ENCODE data around the gene PM20D1.
"Not testable (repeated sequence)": the region's sequence is repeated elsewhere in the genome, so short reads cannot be mapped to it uniquely, and the experiment has no call there.

Gene PM20D1

DNA sequence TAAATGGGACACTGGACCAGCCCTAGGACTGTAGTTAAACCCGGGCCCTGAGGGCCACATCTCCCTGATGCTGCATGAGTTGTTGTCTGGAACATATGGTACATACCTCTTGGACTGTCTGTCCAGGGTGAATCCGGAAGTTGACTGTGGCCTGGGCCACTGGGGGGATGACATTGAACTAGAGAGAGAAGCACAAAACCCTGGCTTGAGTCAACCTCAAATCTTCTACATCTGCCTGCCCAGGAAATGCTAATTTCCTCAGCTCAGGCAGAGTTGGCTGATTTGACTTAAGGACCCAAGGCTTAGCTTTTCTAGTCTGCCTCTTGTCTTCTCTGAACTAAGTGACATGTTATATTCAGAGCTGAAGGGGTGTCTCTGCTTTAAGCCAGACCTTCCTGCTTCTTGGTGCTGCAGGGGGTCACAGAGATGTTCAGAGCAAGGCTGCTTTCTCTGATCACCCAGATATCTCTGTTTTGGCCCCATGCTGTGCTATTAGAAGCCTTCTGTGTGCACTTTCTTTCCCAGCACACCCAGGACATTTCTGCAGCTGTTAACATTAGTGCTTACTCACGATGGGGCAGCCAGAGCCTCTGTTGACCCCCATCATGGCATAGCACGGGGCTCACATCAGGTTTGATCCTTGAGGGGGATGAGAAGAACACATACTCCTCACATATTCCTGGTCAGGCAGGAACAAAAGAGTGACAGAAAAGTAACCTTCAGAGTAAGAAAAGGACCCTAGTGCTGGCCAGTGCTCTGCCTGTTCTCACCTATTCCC lies 9.6 kb downstream of the PM20D1 start:
- FAIRE-seq (no peak), DNase-seq (ENCODE audit: insufficient read length, low spot score) (no peak)
- TF ChIP-seq SPI1 (IDR thresholded peaks at IDR 0.05; ENCODE audit: low read depth, low read length) (no peak), POLR2AphosphoS5 (IDR thresholded peaks at IDR 0.05; ENCODE audit: low read depth, low read length) (no peak), PAX5 (IDR thresholded peaks at IDR 0.05; ENCODE audit: insufficient read depth, low read length, severe bottlenecking) (no peak), POLR2A (IDR thresholded peaks at IDR 0.05; ENCODE audit: low read depth, low read length) (no peak), TAF1 (IDR thresholded peaks at IDR 0.05; ENCODE audit: low read depth, low read length) (no peak), POU2F2 (IDR thresholded peaks at IDR 0.05; ENCODE audit: low read depth, low read length) (no peak)

DNA sequence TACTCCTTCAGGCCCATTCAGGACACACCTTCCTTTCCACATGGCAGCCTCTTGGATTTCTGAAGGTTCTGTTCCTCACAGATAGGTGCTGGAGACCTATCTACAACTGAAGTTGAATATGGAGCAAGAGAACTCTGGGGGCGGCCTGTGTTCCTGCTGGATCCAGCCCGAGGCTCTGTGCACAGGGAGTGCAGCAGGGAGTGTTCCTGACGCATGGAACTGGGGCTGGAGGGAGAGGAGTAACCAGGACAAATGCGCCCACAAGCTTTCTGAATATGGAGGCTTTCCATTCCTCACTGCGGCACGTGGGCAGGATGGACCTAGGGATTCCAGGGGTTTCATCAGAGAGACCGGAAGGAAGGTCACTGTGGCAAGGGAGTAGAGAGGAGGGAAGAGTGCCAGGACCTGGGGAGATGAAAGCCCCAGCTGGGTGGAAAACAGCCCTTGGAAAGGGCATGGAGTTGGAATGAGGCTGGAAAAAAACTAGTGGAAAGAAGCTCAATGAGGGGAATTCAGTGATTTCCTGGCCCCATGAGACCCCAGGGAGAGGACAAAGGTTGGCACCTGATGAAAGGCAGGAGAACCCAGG lies 12.5 kb downstream of the PM20D1 start:
- no peak for TF ChIP-seq POLR2A (IDR thresholded peaks at IDR 0.05; ENCODE audit: low read depth, low read length)
- no peak for TF ChIP-seq SPI1 (IDR thresholded peaks at IDR 0.05; ENCODE audit: low read depth, low read length)
- DNase-seq (ENCODE audit: insufficient read length, low spot score) (no peak), FAIRE-seq (no peak)

DNA sequence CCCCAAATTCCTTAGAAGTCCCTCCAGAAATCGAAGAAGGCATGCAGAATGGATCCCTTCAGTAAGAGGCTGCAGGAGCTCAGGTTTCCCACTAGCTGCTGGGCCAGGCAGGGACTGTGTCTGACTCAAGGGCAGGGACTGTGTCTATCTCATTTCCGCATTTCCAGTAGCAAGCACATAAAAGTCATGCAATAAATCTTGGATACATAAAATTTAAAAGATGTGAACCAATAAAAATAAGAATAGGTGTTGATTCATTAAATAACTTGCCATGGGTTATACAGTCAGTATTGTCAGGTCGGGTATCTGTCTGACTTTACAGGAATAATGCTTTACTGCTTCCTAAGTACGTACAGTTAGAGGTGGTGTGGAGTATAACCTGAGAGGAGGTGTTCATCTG lies 15.2 kb downstream of the PM20D1 start:
- FAIRE-seq, result no peak
- TF ChIP-seq POLR2AphosphoS5 (IDR thresholded peaks at IDR 0.05; ENCODE audit: low read depth, low read length) (no peak), POU2F2 (IDR thresholded peaks at IDR 0.05; ENCODE audit: low read depth, low read length) (no peak), PAX5 (IDR thresholded peaks at IDR 0.05; ENCODE audit: insufficient read depth, low read length, severe bottlenecking) (no peak), TAF1 (IDR thresholded peaks at IDR 0.05; ENCODE audit: low read depth, low read length) (no peak), POLR2A (IDR thresholded peaks at IDR 0.05; ENCODE audit: low read depth, low read length) (no peak), SPI1 (IDR thresholded peaks at IDR 0.05; ENCODE audit: low read depth, low read length) (no peak)
- DNase-seq (ENCODE audit: insufficient read length, low spot score), result no peak

DNA sequence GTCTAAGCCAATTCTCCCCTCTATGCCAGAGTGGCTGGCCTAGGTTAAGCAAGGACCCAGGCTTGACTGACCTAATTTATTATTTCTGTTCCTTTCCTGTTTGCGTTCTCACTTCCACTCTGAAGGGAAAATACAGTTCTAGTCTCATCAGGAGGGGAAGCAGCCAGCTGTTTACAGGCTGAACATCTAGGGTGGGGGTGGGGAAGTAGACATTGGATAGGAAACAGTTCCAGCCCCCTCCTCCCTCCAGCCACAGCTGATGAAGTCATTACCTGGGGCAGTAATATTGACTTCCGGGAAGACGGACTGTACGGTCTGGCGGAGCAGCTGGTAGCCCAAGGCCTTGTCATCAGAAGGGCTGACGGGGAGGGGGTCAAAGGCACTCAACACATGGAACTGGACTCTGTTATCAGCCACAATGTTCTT lies 17.6 kb downstream of the PM20D1 start:
- no peak for FAIRE-seq
- TF ChIP-seq POU2F2 (IDR thresholded peaks at IDR 0.05; ENCODE audit: low read depth, low read length) (no peak), TAF1 (IDR thresholded peaks at IDR 0.05; ENCODE audit: low read depth, low read length) (no peak), POLR2A (IDR thresholded peaks at IDR 0.05; ENCODE audit: low read depth, low read length) (no peak), POLR2AphosphoS5 (IDR thresholded peaks at IDR 0.05; ENCODE audit: low read depth, low read length) (no peak), PAX5 (IDR thresholded peaks at IDR 0.05; ENCODE audit: insufficient read depth, low read length, severe bottlenecking) (no peak), SPI1 (IDR thresholded peaks at IDR 0.05; ENCODE audit: low read depth, low read length) (no peak)

DNA sequence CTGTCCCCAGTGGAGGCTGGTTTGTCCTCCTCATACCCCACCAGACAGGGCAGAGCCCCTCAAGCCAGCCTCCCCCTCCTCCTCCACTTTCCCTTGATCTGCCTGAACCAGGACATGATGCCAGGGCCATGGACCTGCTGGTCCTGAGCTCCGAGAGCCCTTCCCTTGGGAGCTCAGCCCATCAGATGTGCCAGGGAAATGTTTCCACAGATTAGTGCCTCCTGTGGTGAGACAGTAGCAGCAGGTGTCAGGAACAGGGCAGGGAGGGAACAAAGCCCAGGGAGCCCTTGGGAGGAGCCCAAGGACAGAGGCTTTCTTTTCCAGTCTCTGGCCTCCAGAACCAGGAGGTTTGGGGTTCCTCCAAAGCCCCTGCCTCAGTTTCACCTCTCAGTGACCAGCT lies 22.3 kb downstream of the PM20D1 start:
- TF ChIP-seq POLR2AphosphoS5 (IDR thresholded peaks at IDR 0.05; ENCODE audit: low read depth, low read length) (no peak), POLR2A (IDR thresholded peaks at IDR 0.05; ENCODE audit: low read depth, low read length) (no peak)
- FAIRE-seq, result no peak
- no peak for DNase-seq (ENCODE audit: insufficient read length, low spot score)

More for the DNA sequence above, 17.6 kb downstream of the PM20D1 start:
- no peak for DNase-seq (ENCODE audit: insufficient read length, low spot score)

DNA sequence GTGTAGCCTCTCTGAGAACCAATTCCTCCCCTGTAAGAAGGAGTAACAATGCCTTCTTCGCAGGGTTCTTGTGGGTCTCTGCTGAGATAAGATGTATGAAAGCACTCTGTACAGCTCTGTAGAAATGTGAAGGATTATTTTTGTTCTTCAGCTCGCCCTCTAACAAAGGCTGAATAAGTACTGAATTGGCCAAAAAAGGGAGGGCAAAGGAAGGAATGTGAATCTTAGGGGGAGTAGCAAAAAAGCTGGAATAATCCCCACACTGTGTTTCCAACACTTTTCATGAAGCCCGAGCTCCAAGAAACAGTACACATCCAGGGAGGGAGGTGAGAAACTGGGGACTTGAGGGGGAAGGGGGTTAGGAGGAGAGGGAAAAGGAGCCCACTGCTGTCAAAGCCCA lies 22.9 kb downstream of the PM20D1 start:
- FAIRE-seq, result no peak
- no peak for DNase-seq (ENCODE audit: insufficient read length, low spot score)

DNA sequence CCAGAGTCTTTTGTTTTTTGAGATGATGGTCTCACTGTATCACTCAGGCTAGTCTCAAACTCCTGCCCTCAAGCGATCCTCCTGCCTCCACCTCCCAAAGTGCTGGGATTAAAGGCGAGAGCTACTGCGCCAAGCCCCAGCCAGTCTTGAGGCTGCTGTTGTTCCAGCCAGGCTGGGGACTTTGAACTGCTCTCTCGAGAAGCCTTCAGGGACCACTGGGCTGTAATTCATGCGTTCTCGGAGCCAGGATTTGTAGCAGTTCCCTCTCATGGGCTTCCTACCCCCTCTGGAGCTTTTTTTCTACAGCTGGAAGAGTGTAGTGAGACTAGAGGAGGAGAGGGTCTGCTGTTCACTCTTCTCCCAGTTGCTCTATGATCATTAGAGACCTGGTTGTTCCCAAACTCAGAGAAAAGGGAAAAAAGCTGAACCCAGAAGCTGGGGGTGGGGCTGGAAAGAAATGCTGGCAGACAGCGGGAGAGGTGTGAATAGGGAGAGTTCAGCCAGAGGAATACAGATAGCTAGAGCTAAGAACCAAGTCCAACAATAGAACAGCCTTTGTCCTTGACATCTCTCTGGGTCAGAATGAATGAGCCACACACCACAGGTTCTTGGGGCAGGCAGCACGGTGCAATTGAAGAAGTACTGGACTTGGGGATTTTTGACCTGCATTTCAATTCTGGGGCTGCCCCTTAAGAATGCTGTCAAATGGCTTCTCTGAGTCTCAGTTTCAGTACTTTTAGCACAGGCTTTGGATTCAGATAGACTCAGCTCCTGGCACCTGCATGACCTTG lies 23.7 kb downstream of the PM20D1 start:
- FAIRE-seq (no peak), DNase-seq (ENCODE audit: insufficient read length, low spot score) (no peak)
- TF ChIP-seq POLR2A (IDR thresholded peaks at IDR 0.05; ENCODE audit: low read depth, low read length) (no peak), SPI1 (IDR thresholded peaks at IDR 0.05; ENCODE audit: low read depth, low read length) (no peak), TAF1 (IDR thresholded peaks at IDR 0.05; ENCODE audit: low read depth, low read length) (no peak), POU2F2 (IDR thresholded peaks at IDR 0.05; ENCODE audit: low read depth, low read length) (no peak), PAX5 (IDR thresholded peaks at IDR 0.05; ENCODE audit: insufficient read depth, low read length, severe bottlenecking) (no peak), POLR2AphosphoS5 (IDR thresholded peaks at IDR 0.05; ENCODE audit: low read depth, low read length) (no peak)

More for the DNA sequence above, 22.9 kb downstream of the PM20D1 start:
- no peak for TF ChIP-seq PAX5 (IDR thresholded peaks at IDR 0.05; ENCODE audit: insufficient read depth, low read length, severe bottlenecking)
- no peak for TF ChIP-seq POLR2A (IDR thresholded peaks at IDR 0.05; ENCODE audit: low read depth, low read length)
- TF ChIP-seq SPI1 (IDR thresholded peaks at IDR 0.05; ENCODE audit: low read depth, low read length), result no peak
- TF ChIP-seq POLR2AphosphoS5 (IDR thresholded peaks at IDR 0.05; ENCODE audit: low read depth, low read length), result no peak
- TF ChIP-seq TAF1 (IDR thresholded peaks at IDR 0.05; ENCODE audit: low read depth, low read length), result no peak
- no peak for TF ChIP-seq POU2F2 (IDR thresholded peaks at IDR 0.05; ENCODE audit: low read depth, low read length)

DNA sequence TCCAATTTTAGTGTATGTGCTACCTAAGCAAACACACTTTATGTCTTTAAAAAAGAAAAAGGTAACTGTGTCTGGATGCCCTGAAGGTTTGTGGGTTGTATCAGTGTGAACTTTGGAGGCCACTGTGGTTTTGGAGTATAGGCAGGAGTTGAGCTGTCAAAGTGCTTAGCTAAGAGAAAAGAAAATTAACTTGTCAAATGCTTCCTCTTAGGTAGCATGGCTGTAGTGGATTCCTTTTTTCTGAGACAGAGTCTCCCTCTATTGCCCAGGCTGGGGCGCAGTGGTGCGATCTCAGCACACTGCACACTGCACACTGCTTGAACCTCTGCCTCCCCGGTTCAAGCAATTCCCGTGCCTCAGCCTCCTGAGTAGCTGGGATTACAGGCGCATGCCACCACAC lies 25.8 kb downstream of the PM20D1 start:
- TF ChIP-seq POLR2A (IDR thresholded peaks at IDR 0.05; ENCODE audit: low read depth, low read length) (no peak), SPI1 (IDR thresholded peaks at IDR 0.05; ENCODE audit: low read depth, low read length) (no peak), POLR2AphosphoS5 (IDR thresholded peaks at IDR 0.05; ENCODE audit: low read depth, low read length) (no peak), TAF1 (IDR thresholded peaks at IDR 0.05; ENCODE audit: low read depth, low read length) (no peak)
- FAIRE-seq, result no peak
- DNase-seq (ENCODE audit: insufficient read length, low spot score), result no peak

DNA sequence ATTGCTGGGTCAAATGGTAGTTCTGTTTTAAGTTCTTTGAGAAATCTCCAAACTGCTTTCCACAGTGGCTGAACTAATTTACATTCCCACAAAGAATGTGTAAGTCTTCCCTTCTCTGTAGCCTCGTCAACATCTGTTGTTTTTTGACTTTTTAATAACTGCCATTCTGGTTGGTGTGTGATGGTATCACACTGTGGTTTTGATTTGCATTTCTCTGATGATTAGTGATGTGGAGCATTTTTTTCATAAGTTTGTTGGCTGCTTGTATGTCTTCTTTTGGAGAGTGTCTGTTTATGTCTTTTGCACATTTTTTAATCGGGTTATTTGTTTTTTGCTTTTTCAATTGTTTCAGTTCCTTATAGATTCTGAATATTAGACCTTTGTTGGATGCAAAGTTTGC lies 26.7 kb downstream of the PM20D1 start:
- not testable (repeated sequence) for FAIRE-seq; DNase-seq (ENCODE audit: insufficient read length, low spot score)

DNA sequence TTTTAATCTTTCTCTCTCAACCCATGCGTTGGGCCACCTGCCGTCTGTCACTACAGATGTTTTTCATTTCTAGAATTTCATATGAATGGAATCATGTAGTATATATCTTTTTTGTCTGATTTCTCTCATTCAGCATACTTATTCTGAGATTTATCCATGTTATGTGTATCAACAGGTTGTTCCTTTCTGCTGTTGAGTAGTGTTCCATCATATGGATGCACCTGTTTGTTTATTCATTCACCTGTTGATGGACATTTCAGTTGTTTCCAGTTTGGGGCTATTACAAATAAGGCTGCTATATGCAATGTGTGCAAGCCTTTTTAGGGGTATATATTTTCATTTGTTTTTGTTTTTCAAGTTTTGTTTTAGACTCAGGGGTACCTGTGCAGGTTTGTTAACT lies 27.5 kb downstream of the PM20D1 start:
- DNase-seq (ENCODE audit: insufficient read length, low spot score), result no peak
- no peak for FAIRE-seq
- TF ChIP-seq POLR2AphosphoS5 (IDR thresholded peaks at IDR 0.05; ENCODE audit: low read depth, low read length) (no peak), SPI1 (IDR thresholded peaks at IDR 0.05; ENCODE audit: low read depth, low read length) (no peak), PAX5 (IDR thresholded peaks at IDR 0.05; ENCODE audit: insufficient read depth, low read length, severe bottlenecking) (no peak), POU2F2 (IDR thresholded peaks at IDR 0.05; ENCODE audit: low read depth, low read length) (no peak), TAF1 (IDR thresholded peaks at IDR 0.05; ENCODE audit: low read depth, low read length) (no peak), POLR2A (IDR thresholded peaks at IDR 0.05; ENCODE audit: low read depth, low read length) (no peak)
